HepG2 (cell line): ENCODE results near the gene UTS2R. TPM values are rescaled to one million over a fixed set of nuclear protein-coding genes. Genes with fewer than 3 reads are reported as not detected.

Source experiments
- CENPX ChIP-seq: sonication (generic); formaldehyde crosslinking; IDR thresholded peaks from 2 replicates; pipeline ENCODE4 v1.9.0; 2021; ENCODE audit warnings: mild to moderate bottlenecking, missing genetic modification reagents, moderate library complexity
- CERS6 ChIP-seq: sonication (generic); formaldehyde crosslinking; IDR thresholded peaks from 2 replicates; pipeline ENCODE4 v1.5.0; 2020; ENCODE audit warnings: missing genetic modification reagents
- DNMT3B ChIP-seq: conservative IDR thresholded peaks from 2 replicates; pipeline ENCODE4 v1.6.1; 2016; ENCODE audit warnings: missing biosample characterization, control low read depth
- NCOR1 ChIP-seq: fragments of 200-600 bp; sonication (generic); IDR thresholded peaks from 2 replicates; pipeline ENCODE4 v1.7.0; 2017; ENCODE audit warnings: antibody characterized with exemption, low read length, borderline replicate concordance
- NFYC ChIP-seq: IDR thresholded peaks from 2 replicates; pipeline ENCODE4 v1.6.1; 2016; ENCODE audit warnings: missing genetic modification reagents, missing compliant biosample characterization
- PHF8 ChIP-seq: sonication (generic); formaldehyde crosslinking; IDR thresholded peaks from 2 replicates; pipeline ENCODE4 v1.5.0; 2020; ENCODE audit warnings: missing genetic modification reagents
- PRMT3 ChIP-seq: sonication (generic); formaldehyde crosslinking; IDR thresholded peaks from 2 replicates; pipeline ENCODE4 v1.8.1; 2022; ENCODE audit warnings: low read depth, mild to moderate bottlenecking, moderate library complexity, missing genetic modification reagents, borderline replicate concordance
- TARDBP ChIP-seq: sonication (generic); formaldehyde crosslinking; IDR thresholded peaks from 2 replicates; pipeline ENCODE4 v1.8.0; 2022; ENCODE audit warnings: mild to moderate bottlenecking, missing genetic modification reagents
- ZBTB33 ChIP-seq: sonication (generic); formaldehyde crosslinking; IDR thresholded peaks from 2 replicates; pipeline ENCODE4 v1.4.0; 2020; ENCODE audit warnings: missing genetic modification reagents
- ZFP1 ChIP-seq: IDR thresholded peaks from 2 replicates; pipeline ENCODE4 v1.6.1; 2016
- ZNF256 ChIP-seq: sonication (generic); formaldehyde crosslinking; conservative IDR thresholded peaks from 2 replicates; pipeline ENCODE4 v1.4.0; 2020; ENCODE audit warnings: missing genetic modification reagents
- ZNF740 ChIP-seq: sonication (generic); formaldehyde crosslinking; IDR thresholded peaks from 2 replicates; pipeline ENCODE4 v1.4.0; 2020; ENCODE audit warnings: missing genetic modification reagents
- ZNF878 ChIP-seq: sonication (generic); formaldehyde crosslinking; IDR thresholded peaks from 2 replicates; pipeline ENCODE4 v1.8.1; 2023; ENCODE audit warnings: mild to moderate bottlenecking, missing genetic modification reagents, moderate library complexity
- ZSCAN21 ChIP-seq: sonication (generic); formaldehyde crosslinking; IDR thresholded peaks from 2 replicates; pipeline ENCODE4 v1.8.0; 2022; ENCODE audit warnings: mild to moderate bottlenecking, missing genetic modification reagents, moderate library complexity, borderline replicate concordance
- ZSCAN31 ChIP-seq: sonication (generic); formaldehyde crosslinking; IDR thresholded peaks from 2 replicates; pipeline ENCODE4 v1.5.0; 2020; ENCODE audit warnings: low read depth, mild to moderate bottlenecking, missing genetic modification reagents
- polyA plus RNA-seq, 8 experiments: library from polyadenylated mRNA; depleted of rRNA in 3 of 8; stranded (reverse) in 7 of 8; unstranded in 1 of 8; fragments of >200 nt; fragmentation: Illumina TruSeq in 4 of 8; extraction: Trizol in 4 of 8; gene quantifications; 2 replicates each; pipeline versions ENCODE4 v1.2.1 to v1.2.3, GENCODE V29; 2011 to 2016; ENCODE audit warnings: low read depth in 4 of 8, missing spikeins in 1 of 8, mixed read lengths in 1 of 8; ENCODE audit not compliant: insufficient read depth in 1 of 8
- total RNA-seq, 5 experiments: library from RNA; depleted of rRNA; stranded (reverse); fragments of >200 nt; fragmentation: Illumina TruSeq; extraction: Trizol; gene quantifications; 2 replicates each; pipeline ENCODE4 v1.2.3, GENCODE V29; 2016; ENCODE audit warnings: low read depth in 1 of 5
- TF ChIP-seq, protein P1 (sequence below): sonication (generic); formaldehyde crosslinking; IDR thresholded peaks from 2 replicates; pipeline ENCODE4 v1.8.0; 2022; ENCODE audit warnings: mild to moderate bottlenecking, missing genetic modification reagents, borderline replicate concordance
- TF ChIP-seq, protein P2 (sequence below): sonication (generic); formaldehyde crosslinking; IDR thresholded peaks from 2 replicates; pipeline ENCODE4 v1.5.0; 2020; ENCODE audit warnings: missing genetic modification reagents, mild to moderate bottlenecking, borderline replicate concordance
- TF ChIP-seq, protein P3 (sequence below): sonication (generic); formaldehyde crosslinking; IDR thresholded peaks from 2 replicates; pipeline ENCODE4 v1.4.0; 2020; ENCODE audit warnings: low read depth, missing genetic modification reagents

The UTS2R gene
- total and polyA plus RNA-seq, 2 of the 13 experiments (the other 11 are each of a cell fraction or from before 2014, with no cell fraction given), result 0.13 to 0.15 TPM

DNA sequence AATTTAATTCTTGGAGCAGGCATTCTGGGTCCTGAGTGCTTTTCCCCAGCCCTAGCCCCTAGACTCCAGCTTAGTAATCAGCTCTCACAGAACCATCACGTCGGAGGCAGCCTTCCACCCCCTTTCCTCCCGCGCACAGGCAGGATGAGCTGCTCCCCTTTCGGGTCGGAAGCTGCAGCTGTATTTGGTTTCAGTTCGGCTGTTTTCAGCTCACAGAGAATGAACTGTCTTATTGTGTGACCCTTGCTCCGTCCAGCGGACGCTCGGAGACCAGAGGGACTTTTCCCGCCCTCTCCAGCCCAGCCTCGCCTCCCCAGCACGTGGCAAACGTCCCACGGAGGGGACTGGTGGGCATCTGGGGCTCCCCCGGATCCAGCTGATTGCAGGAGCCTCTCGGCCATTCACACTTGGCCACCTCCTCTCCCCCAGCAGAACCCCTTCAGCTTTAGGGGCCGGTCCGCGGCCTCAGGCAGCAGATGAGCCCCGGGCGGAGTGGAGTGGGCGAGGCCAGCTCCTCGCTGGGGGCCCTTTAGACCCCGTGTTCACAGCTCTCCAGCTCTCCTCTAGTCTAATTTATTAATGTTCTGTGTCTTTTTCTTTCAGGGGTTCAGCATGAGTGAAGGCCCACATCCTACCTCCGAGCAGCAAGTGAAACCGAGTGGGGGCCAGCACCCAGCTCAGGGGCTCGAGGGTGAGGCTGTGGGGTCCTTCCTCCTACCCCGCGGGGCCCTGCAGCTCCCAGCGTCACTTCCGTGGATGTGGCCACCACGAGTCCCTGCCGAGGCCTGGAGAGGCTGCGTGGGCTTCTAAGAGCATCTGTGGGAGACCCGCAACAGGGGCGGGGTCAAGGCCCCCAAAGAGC is 863 bp upstream of the UTS2R start (continued):
- TF ChIP-seq ZSCAN21, result no peak; the same call in 1 of the 2 replicates
- TF ChIP-seq NCOR1, result no peak
- TF ChIP-seq, protein P1, sequence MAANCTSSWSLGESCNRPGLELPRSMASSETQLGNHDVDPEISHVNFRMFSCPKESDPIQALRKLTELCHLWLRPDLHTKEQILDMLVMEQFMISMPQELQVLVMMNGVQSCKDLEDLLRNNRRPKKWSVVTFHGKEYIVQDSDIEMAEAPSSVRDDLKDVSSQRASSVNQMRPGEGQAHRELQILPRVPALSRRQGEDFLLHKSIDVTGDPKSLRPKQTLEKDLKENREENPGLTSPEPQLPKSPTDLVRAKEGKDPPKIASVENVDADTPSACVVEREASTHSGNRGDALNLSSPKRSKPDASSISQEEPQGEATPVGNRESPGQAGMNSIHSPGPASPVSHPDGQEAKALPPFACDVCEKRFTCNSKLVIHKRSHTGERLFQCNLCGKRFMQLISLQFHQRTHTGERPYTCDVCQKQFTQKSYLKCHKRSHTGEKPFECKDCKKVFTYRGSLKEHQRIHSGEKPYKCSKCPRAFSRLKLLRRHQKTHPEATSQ (CRISPR knock-in tag), result 0 out of 2 replicates have a peak, but pooled peaks have one; percentile 63
- TF ChIP-seq, protein P2, sequence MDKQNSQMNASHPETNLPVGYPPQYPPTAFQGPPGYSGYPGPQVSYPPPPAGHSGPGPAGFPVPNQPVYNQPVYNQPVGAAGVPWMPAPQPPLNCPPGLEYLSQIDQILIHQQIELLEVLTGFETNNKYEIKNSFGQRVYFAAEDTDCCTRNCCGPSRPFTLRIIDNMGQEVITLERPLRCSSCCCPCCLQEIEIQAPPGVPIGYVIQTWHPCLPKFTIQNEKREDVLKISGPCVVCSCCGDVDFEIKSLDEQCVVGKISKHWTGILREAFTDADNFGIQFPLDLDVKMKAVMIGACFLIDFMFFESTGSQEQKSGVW (CRISPR knock-in tag), result no peak
- peak; percentile 71; the same call in 1 of the 2 replicates for TF ChIP-seq CERS6 (CRISPR knock-in tag)
- peak; percentile 20; the same call in 1 of the 2 replicates for TF ChIP-seq NFYC (CRISPR knock-in tag)
- peak; percentile 96 for TF ChIP-seq ZNF256 (CRISPR knock-in tag)
- TF ChIP-seq CENPX (CRISPR knock-in tag), result no peak
- TF ChIP-seq PHF8 (CRISPR knock-in tag), result peak; percentile 46; the same call in 1 of the 2 replicates
- TF ChIP-seq DNMT3B, result no peak
- TF ChIP-seq ZNF740, result peak; percentile 81; the same call in 1 of the 2 replicates
- TF ChIP-seq PRMT3 (CRISPR knock-in tag), result peak; percentile 88; the same call in 1 of the 2 replicates
- TF ChIP-seq TARDBP, result peak; percentile 78
- TF ChIP-seq ZFP1 (CRISPR knock-in tag), result peak; percentile 59; the same call in 1 of the 2 replicates
- TF ChIP-seq, protein P3, sequence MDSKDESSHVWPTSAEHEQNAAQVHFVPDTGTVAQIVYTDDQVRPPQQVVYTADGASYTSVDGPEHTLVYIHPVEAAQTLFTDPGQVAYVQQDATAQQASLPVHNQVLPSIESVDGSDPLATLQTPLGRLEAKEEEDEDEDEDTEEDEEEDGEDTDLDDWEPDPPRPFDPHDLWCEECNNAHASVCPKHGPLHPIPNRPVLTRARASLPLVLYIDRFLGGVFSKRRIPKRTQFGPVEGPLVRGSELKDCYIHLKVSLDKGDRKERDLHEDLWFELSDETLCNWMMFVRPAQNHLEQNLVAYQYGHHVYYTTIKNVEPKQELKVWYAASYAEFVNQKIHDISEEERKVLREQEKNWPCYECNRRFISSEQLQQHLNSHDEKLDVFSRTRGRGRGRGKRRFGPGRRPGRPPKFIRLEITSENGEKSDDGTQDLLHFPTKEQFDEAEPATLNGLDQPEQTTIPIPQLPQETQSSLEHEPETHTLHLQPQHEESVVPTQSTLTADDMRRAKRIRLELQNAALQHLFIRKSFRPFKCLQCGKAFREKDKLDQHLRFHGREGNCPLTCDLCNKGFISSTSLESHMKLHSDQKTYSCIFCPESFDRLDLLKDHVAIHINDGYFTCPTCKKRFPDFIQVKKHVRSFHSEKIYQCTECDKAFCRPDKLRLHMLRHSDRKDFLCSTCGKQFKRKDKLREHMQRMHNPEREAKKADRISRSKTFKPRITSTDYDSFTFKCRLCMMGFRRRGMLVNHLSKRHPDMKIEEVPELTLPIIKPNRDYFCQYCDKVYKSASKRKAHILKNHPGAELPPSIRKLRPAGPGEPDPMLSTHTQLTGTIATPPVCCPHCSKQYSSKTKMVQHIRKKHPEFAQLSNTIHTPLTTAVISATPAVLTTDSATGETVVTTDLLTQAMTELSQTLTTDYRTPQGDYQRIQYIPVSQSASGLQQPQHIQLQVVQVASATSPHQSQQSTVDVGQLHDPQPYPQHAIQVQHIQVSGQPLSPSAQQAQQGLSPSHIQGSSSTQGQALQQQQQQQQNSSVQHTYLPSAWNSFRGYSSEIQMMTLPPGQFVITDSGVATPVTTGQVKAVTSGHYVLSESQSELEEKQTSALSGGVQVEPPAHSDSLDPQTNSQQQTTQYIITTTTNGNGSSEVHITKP (CRISPR knock-in tag), result 0 out of 2 replicates have a peak, but pooled peaks have one; percentile 39
- peak; percentile 53; the same call in 1 of the 2 replicates for TF ChIP-seq ZSCAN31 (CRISPR knock-in tag)
- peak; percentile 66; the same call in 1 of the 2 replicates for TF ChIP-seq ZBTB33 (CRISPR knock-in tag)
- TF ChIP-seq ZNF878 (CRISPR knock-in tag), result peak; percentile 96
